Gastroesophageal sphincter (tissue), 4 donors: ENCODE results near the gene PIM1. TPM values are rescaled to one million over a fixed set of nuclear protein-coding genes. Genes with fewer than 3 reads are reported as not detected.

Experiments used
- ATAC-seq: fragments of 150-250 bp; one replicate; pipeline ENCODE4 v1.9.1; 2016; ENCODE audit warnings: mild to moderate bottlenecking, moderate library complexity
- H3K27ac ChIP-seq, 4 donors: fragments of 200-600 bp; sonication (generic) in 3 of 4; 1 replicate in 3 of 4; 2 replicates in 1 of 4; pipeline ENCODE4 v1.5.1; 2016 to 2019
- H3K27me3 ChIP-seq: fragments of 200-600 bp; sonication (generic); one replicate; pipeline ENCODE4 v1.5.1; 2019
- H3K36me3 ChIP-seq, 2 donors: fragments of 200-600 bp; sonication (generic); one replicate each; pipeline ENCODE4 v1.5.1; 2019; ENCODE audit warnings: control low read depth in 1 of 2
- H3K4me1 ChIP-seq, 3 donors: fragments of 200-600 bp; sonication (generic); 1 replicate in 2 of 3; 2 replicates in 1 of 3; pipeline ENCODE4 v1.5.1; 2016 to 2019; ENCODE audit warnings: control low read depth in 2 of 3
- H3K4me3 ChIP-seq, 2 donors: fragments of 200-600 bp; sonication (generic); one replicate each; pipeline ENCODE4 v1.5.1; 2019; ENCODE audit warnings: mild to moderate bottlenecking in 1 of 2, moderate library complexity in 1 of 2
- H3K9me3 ChIP-seq, 3 donors: fragments of 200-600 bp; sonication (generic); one replicate each; pipeline ENCODE4 v1.5.1; 2017 to 2019; ENCODE audit warnings: control low read depth in 2 of 3
- CTCF ChIP-seq, 4 experiments: fragments of 200-600 bp in 2 of 4; fragments of 450-650 bp in 2 of 4; sonication (generic) in 1 of 4; IDR thresholded peaks; one replicate each; pipeline ENCODE4 v1.5.1; 2017 to 2019; ENCODE audit warnings: antibody characterized with exemption in 4 of 4, mild to moderate bottlenecking in 2 of 4, moderate library complexity in 2 of 4
- EP300 ChIP-seq: sonication (generic); formaldehyde crosslinking; IDR thresholded peaks from one replicate; pipeline ENCODE4 v1.6.1; 2017; ENCODE audit warnings: antibody characterized with exemption, mild to moderate bottlenecking
- POLR2A ChIP-seq, 2 donors: fragments of 450-650 bp; IDR thresholded peaks; one replicate each; pipeline ENCODE4 v1.6.1; 2017; ENCODE audit warnings: antibody characterized with exemption in 2 of 2, mild to moderate bottlenecking in 2 of 2, moderate library complexity in 1 of 2
- POLR2AphosphoS5 ChIP-seq: sonication (generic); formaldehyde crosslinking; IDR thresholded peaks from one replicate; pipeline ENCODE4 v1.6.1; 2017; ENCODE audit warnings: antibody characterized with exemption
- WGBS, 2 donors: methylation state at CpG; one replicate each; pipeline ENCODE4 v1.1.5; 2018; ENCODE audit warnings: low coverage in 1 of 2; 5-methylcytosine and 5-hydroxymethylcytosine counted together
- total RNA-seq, 4 donors: library from RNA; depleted of rRNA; stranded (reverse); fragments of >200 nt; gene quantifications; one replicate each; pipeline ENCODE4 v1.1.0, GENCODE V29; 2016

The PIM1 gene
- 10 to 100 TPM; 19.0 to 63.8 (median 21.8) TPM for total RNA-seq

- H3K9me3 ChIP-seq = no peaks in the 10 kb centered on the region
- peak within 1 kb of the TSS; percentile 85 to 99 (median 96) for H3K27ac ChIP-seq
- ATAC-seq = peak; percentile 91
- H3K36me3 ChIP-seq = peaks cover 0 to 23% of the 10 kb centered on the region in 2 donors
- no peaks in the 10 kb centered on the region for H3K27me3 ChIP-seq
- peak; percentile 96 to 97 for TF ChIP-seq POLR2A (IDR thresholded peaks at IDR 0.05)
- peak in 1 of 4 experiments; percentile 14 for TF ChIP-seq CTCF (IDR thresholded peaks at IDR 0.05)
- TF ChIP-seq EP300 = no peak
- TF ChIP-seq POLR2AphosphoS5 = peak; percentile 93
- peaks cover 0 to 52% (median 11%) of the 10 kb centered on the region in 3 donors for H3K4me1 ChIP-seq
- WGBS, 2 donors = 0% methylated on average over 6 of the region's 90 CpGs; no CpG with 5 or more reads in 1 of the 2 donors
- peak within 1 kb of the TSS; percentile 63 to 70 for H3K4me3 ChIP-seq
These were observed at the start of gene PIM1 for GRCh38 chr6:37169496-37170272. PIM1 (plus strand) TSS chr6:37170152; CDS start chr6:37170576, 424 bp downstream.

- TF ChIP-seq EP300 (no peak), POLR2A (IDR thresholded peaks at IDR 0.05) (no peak), POLR2AphosphoS5 (no peak)
- Histone ChIP-seq H3K27ac (no peak overlapping the region), H3K36me3 (no peaks in the 10 kb centered on the region), H3K9me3 (no peaks in the 10 kb centered on the region), H3K4me3 (no peak overlapping the region), H3K4me1 (peaks cover 0 to 10% (median 3%) of the 10 kb centered on the region in 3 donors), H3K27me3 (no peaks in the 10 kb centered on the region)
- WGBS, 2 donors = 65 to 91% methylated on average over 3 to 4 of the region's 4 CpGs
- no peak for ATAC-seq
These were observed 48.4 kb upstream of the PIM1 start for GRCh38 chr6:37121556-37121955.

GRCh38 chr6:37122861-37123260 is 47.1 kb upstream of the PIM1 start:
- WGBS, 2 donors = 80 to 91% methylated on average over 4 to 5 of the region's 5 CpGs
- no peaks in the 10 kb centered on the region for H3K9me3 ChIP-seq
- H3K36me3 ChIP-seq = no peaks in the 10 kb centered on the region
- no peaks in the 10 kb centered on the region for H3K27me3 ChIP-seq
- TF ChIP-seq POLR2AphosphoS5 = no peak
- no peak for TF ChIP-seq EP300
- H3K27ac ChIP-seq = no peak overlapping the region
- H3K4me1 ChIP-seq = peaks cover 0 to 10% (median 3%) of the 10 kb centered on the region in 3 donors
- no peak overlapping the region for H3K4me3 ChIP-seq
- ATAC-seq = no peak

GRCh38 chr6:37123957-37124729 is 45.8 kb upstream of the PIM1 start:
- Histone ChIP-seq H3K27me3 (no peaks in the 10 kb centered on the region), H3K4me3 (no peak overlapping the region), H3K27ac (no peak overlapping the region), H3K4me1 (peaks cover 0 to 22% (median 3%) of the 10 kb centered on the region in 3 donors), H3K9me3 (no peaks in the 10 kb centered on the region), H3K36me3 (no peaks in the 10 kb centered on the region)
- ATAC-seq = no peak
- 92 to 95% methylated on average over 5 to 15 of the region's 15 CpGs for WGBS, 2 donors
- TF ChIP-seq POLR2A (IDR thresholded peaks at IDR 0.05) = no peak
- TF ChIP-seq POLR2AphosphoS5 = no peak
- TF ChIP-seq CTCF (IDR thresholded peaks at IDR 0.05) = no peak
- no peak for TF ChIP-seq EP300

GRCh38 chr6:37125774-37126492 is 44.0 kb upstream of the PIM1 start:
- TF ChIP-seq CTCF (IDR thresholded peaks at IDR 0.05) (no peak), POLR2AphosphoS5 (no peak), EP300 (no peak), POLR2A (IDR thresholded peaks at IDR 0.05) (no peak)
- Histone ChIP-seq H3K4me3 (no peak overlapping the region), H3K27ac (peak overlapping the region in 1 of 4 donors; percentile 0), H3K4me1 (peaks cover 4 to 34% (median 6%) of the 10 kb centered on the region in 3 donors), H3K27me3 (no peaks in the 10 kb centered on the region), H3K36me3 (no peaks in the 10 kb centered on the region), H3K9me3 (no peaks in the 10 kb centered on the region)
- 12% methylated on average over 8 of the region's 20 CpGs; no CpG with 5 or more reads in 1 of the 2 donors for WGBS, 2 donors
- no peak for ATAC-seq
